ENCODE data around the gene IL3.

- TF ChIP-seq, protein P1, sequence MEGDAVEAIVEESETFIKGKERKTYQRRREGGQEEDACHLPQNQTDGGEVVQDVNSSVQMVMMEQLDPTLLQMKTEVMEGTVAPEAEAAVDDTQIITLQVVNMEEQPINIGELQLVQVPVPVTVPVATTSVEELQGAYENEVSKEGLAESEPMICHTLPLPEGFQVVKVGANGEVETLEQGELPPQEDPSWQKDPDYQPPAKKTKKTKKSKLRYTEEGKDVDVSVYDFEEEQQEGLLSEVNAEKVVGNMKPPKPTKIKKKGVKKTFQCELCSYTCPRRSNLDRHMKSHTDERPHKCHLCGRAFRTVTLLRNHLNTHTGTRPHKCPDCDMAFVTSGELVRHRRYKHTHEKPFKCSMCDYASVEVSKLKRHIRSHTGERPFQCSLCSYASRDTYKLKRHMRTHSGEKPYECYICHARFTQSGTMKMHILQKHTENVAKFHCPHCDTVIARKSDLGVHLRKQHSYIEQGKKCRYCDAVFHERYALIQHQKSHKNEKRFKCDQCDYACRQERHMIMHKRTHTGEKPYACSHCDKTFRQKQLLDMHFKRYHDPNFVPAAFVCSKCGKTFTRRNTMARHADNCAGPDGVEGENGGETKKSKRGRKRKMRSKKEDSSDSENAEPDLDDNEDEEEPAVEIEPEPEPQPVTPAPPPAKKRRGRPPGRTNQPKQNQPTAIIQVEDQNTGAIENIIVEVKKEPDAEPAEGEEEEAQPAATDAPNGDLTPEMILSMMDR (IDR thresholded peaks at IDR 0.05) = no peak
- TF ChIP-seq POLR2A (IDR thresholded peaks at IDR 0.05) = no peak
These were observed 22.0 kb downstream of the IL3 start for GRCh38 chr5:132082329-132083023.
